PFSK-1 (cell line): ENCODE data around the gene AMBRA1.

Experiments used
- FOXP2 ChIP-seq: optimal IDR thresholded peaks from 2 replicates; pipeline ENCODE3; 2011; ENCODE audit warnings: borderline replicate concordance, control low read depth, inconsistent platforms; ENCODE audit not compliant: insufficient read depth; ENCODE audit errors: extremely low read length, extremely low read depth
- POLR2AphosphoS5 ChIP-seq: IDR thresholded peaks from 2 replicates; pipeline ENCODE4 v1.6.1; 2012; ENCODE audit warnings: low read depth, mild to moderate bottlenecking, control low read depth, low read length, moderate library complexity
- REST ChIP-seq, 2 experiments: IDR thresholded peaks; 2 replicates each; pipeline versions ENCODE4 v1.6.1 to v1.8.0; 2011 to 2012; ENCODE audit warnings: low read depth in 2 of 2, low read length in 2 of 2, control low read depth in 1 of 2, inconsistent platforms in 1 of 2, mild to moderate bottlenecking in 1 of 2, moderate library complexity in 1 of 2; ENCODE audit not compliant: insufficient read depth in 1 of 2
- SIN3A ChIP-seq: IDR thresholded peaks from 2 replicates; pipeline ENCODE4 v1.6.1; 2012; ENCODE audit warnings: mild to moderate bottlenecking, low read length, moderate library complexity, borderline replicate concordance; ENCODE audit not compliant: insufficient read depth
- TAF1 ChIP-seq: IDR thresholded peaks from 2 replicates; pipeline ENCODE4 v1.6.1; 2012; ENCODE audit warnings: low read length, control low read depth, borderline replicate concordance; ENCODE audit not compliant: insufficient read depth

AMBRA1 gene

GRCh38 chr11:46413760-46414465 is 179.9 kb downstream of the AMBRA1 start:
- TF ChIP-seq POLR2AphosphoS5 (no peak), SIN3A (no peak), FOXP2 (no peak), TAF1 (no peak), REST (IDR thresholded peaks at IDR 0.05; ENCODE audit: insufficient read depth in 1 of 2, low read depth in 2 of 2, low read length in 2 of 2) (no peak)

GRCh38 chr11:46410021-46410420 is 183.8 kb downstream of the AMBRA1 start:
- no peak for TF ChIP-seq FOXP2
- no peak for TF ChIP-seq TAF1
- no peak for TF ChIP-seq POLR2AphosphoS5
- TF ChIP-seq REST (IDR thresholded peaks at IDR 0.05; ENCODE audit: insufficient read depth in 1 of 2, low read depth in 2 of 2, low read length in 2 of 2): no peak
- no peak for TF ChIP-seq SIN3A

- TF ChIP-seq REST (IDR thresholded peaks at IDR 0.05; ENCODE audit: insufficient read depth in 1 of 2, low read depth in 2 of 2, low read length in 2 of 2): no peak
- TF ChIP-seq SIN3A: no peak
- TF ChIP-seq TAF1: no peak
- no peak for TF ChIP-seq POLR2AphosphoS5
- no peak for TF ChIP-seq FOXP2
Observed at GRCh38 chr11:46408407-46408986, 185.3 kb downstream of the AMBRA1 start.

GRCh38 chr11:46407635-46408034 is 186.2 kb downstream of the AMBRA1 start:
- TF ChIP-seq REST (IDR thresholded peaks at IDR 0.05; ENCODE audit: insufficient read depth in 1 of 2, low read depth in 2 of 2, low read length in 2 of 2) (no peak), POLR2AphosphoS5 (no peak), FOXP2 (no peak), TAF1 (no peak), SIN3A (no peak)

GRCh38 chr11:46404476-46405017 is 189.3 kb downstream of the AMBRA1 start:
- no peak for TF ChIP-seq POLR2AphosphoS5
- TF ChIP-seq TAF1: no peak
- no peak for TF ChIP-seq REST (IDR thresholded peaks at IDR 0.05; ENCODE audit: insufficient read depth in 1 of 2, low read depth in 2 of 2, low read length in 2 of 2)
- no peak for TF ChIP-seq SIN3A
- no peak for TF ChIP-seq FOXP2
